ENCODE measurements around the gene C6orf62. TPM values are rescaled to one million over a fixed set of nuclear protein-coding genes. Genes with fewer than 3 reads are reported as not detected.
"Not testable (repeated sequence)": the region's sequence is repeated elsewhere in the genome, so short reads cannot be mapped to it uniquely, and the experiment has no call there.

Gene C6orf62
- total RNA-seq, 2 experiments from 2014 or later: 103 to 106 TPM

GRCh38 chr6:24734166-24734565 lies 15.2 kb upstream of the C6orf62 start:
- H3K27ac Mint-ChIP-seq: no peak overlapping the region
- no peak for TF ChIP-seq CTCF (IDR thresholded peaks at IDR 0.05)
- peaks cover 4% of the 10 kb centered on the region for H3K36me3 Mint-ChIP-seq (ENCODE audit: low read depth)
- DNase-seq: no peak
- H3K9me3 Mint-ChIP-seq: peaks cover 17% of the 10 kb centered on the region
- intact Hi-C loops (cut with micrococcal nuclease): no loop called here
- CTCF ChIA-PET: interaction anchor here (1.2 kb wide), 1 partner anchor 25 kb away, joined by 6 read pairs; no protein-coding TSS in a partner anchor
- H3K4me3 Mint-ChIP-seq: no peak overlapping the region
- peaks cover 3% of the 10 kb centered on the region for H3K4me1 Mint-ChIP-seq (ENCODE audit: low read depth)
- no peak for ATAC-seq
- POLR2A ChIA-PET: interaction anchor here (0.6 to 1.5 kb wide), 2 partner anchors 9 to 66 kb away, joined by 3 to 4 read pairs; no protein-coding TSS in a partner anchor
- H3K27me3 Mint-ChIP-seq: no peaks in the 10 kb centered on the region

- H3K9me3 Mint-ChIP-seq: peaks cover 17% of the 10 kb centered on the region
- CTCF ChIA-PET; intact Hi-C loops (cut with micrococcal nuclease); H3K27ac Mint-ChIP-seq; H3K36me3 Mint-ChIP-seq (ENCODE audit: low read depth); H3K4me1 Mint-ChIP-seq (ENCODE audit: low read depth); H3K27me3 Mint-ChIP-seq; ATAC-seq; H3K4me3 Mint-ChIP-seq; DNase-seq; POLR2A ChIA-PET: not testable (repeated sequence)
Measured at GRCh38 chr6:24731456-24732134, 12.6 kb upstream of the C6orf62 start.

- H3K4me3 Mint-ChIP-seq; H3K27ac Mint-ChIP-seq; H3K27me3 Mint-ChIP-seq; DNase-seq; ATAC-seq; intact Hi-C loops (cut with micrococcal nuclease); H3K4me1 Mint-ChIP-seq (ENCODE audit: low read depth); H3K36me3 Mint-ChIP-seq (ENCODE audit: low read depth); POLR2A ChIA-PET: not testable (repeated sequence)
- CTCF ChIA-PET: interaction anchor here (1.1 to 1.4 kb wide), 2 partner anchors 14 to 36 kb away, joined by 3 to 4 read pairs; no protein-coding TSS in a partner anchor
- H3K9me3 Mint-ChIP-seq: peaks cover 17% of the 10 kb centered on the region
Measured at GRCh38 chr6:24730653-24731052, 11.7 kb upstream of the C6orf62 start.

GRCh38 chr6:24723270-24723669 lies 4.3 kb upstream of the C6orf62 start:
- intact Hi-C loops (cut with micrococcal nuclease): loop anchor here (5.0 kb wide), 1 partner anchor 44 kb away; no protein-coding TSS in a partner anchor
- Mint-ChIP-seq H3K4me1 (ENCODE audit: low read depth) (peaks cover 11% of the 10 kb centered on the region), H3K27me3 (no peaks in the 10 kb centered on the region), H3K4me3 (no peak overlapping the region), H3K9me3 (no peaks in the 10 kb centered on the region), H3K36me3 (ENCODE audit: low read depth) (peaks cover 22% of the 10 kb centered on the region), H3K27ac (peak overlapping the region; percentile 94)
- no peak for TF ChIP-seq CTCF (IDR thresholded peaks at IDR 0.05)
- POLR2A ChIA-PET: no interaction called here
- ATAC-seq (no peak), DNase-seq (no peak)
- CTCF ChIA-PET: interaction anchor here (1.6 kb wide), 1 partner anchor 45 kb away, joined by 3 read pairs; no protein-coding TSS in a partner anchor

GRCh38 chr6:24721461-24722215 lies 2.7 kb upstream of the C6orf62 start:
- Mint-ChIP-seq H3K27me3 (no peaks in the 10 kb centered on the region), H3K9me3 (no peaks in the 10 kb centered on the region), H3K4me1 (ENCODE audit: low read depth) (peaks cover 21% of the 10 kb centered on the region), H3K27ac (peak overlapping the region; percentile 94), H3K36me3 (ENCODE audit: low read depth) (peaks cover 38% of the 10 kb centered on the region), H3K4me3 (peak overlapping the region; percentile 98)
- TF ChIP-seq CTCF (IDR thresholded peaks at IDR 0.05): no peak
- POLR2A ChIA-PET: interaction anchor here (0.7 to 1.5 kb wide), 10 partner anchors 17 to 1298 kb away, joined by 3 to 12 read pairs (median 4); partner anchors contain the start of genes ARMH2 and GMNN
- DNase-seq (no peak), ATAC-seq (peak; percentile 57)
- CTCF ChIA-PET: interaction anchor here (0.9 to 1.7 kb wide), 4 partner anchors 22 to 349 kb away, joined by 3 to 7 read pairs (median 5); partner anchors contain the start of genes ACOT13 and TDP2
- intact Hi-C loops (cut with micrococcal nuclease): loop anchor here (1.0 to 5.0 kb wide), 2 partner anchors 22 to 46 kb away; no protein-coding TSS in a partner anchor

All from activated CD8-positive, alpha-beta T cell treated with anti-CD3 and anti-CD28 coated beads for 36 hours (primary cell).